H4 (cell line): ENCODE data around the gene PINLYP. TPM values are rescaled to one million over a fixed set of nuclear protein-coding genes. Genes with fewer than 3 reads are reported as not detected.
"Not testable (repeated sequence)": the region's sequence is repeated elsewhere in the genome, so short reads cannot be mapped to it uniquely, and the experiment has no call there.

Experiments used
- DNase-seq: peaks from one replicate; pipeline ENCODE4 v3.0.0-alpha.2; 2015; ENCODE audit warnings: low spot score
- total RNA-seq: library from RNA; depleted of rRNA; stranded (reverse); fragments of >200 nt; shearing (Covaris generic); gene quantifications from 2 replicates; pipeline ENCODE4 v1.2.3, GENCODE V29; 2014

Gene PINLYP
- total RNA-seq, 1 experiment from 2014 or later, result not detected

DNA sequence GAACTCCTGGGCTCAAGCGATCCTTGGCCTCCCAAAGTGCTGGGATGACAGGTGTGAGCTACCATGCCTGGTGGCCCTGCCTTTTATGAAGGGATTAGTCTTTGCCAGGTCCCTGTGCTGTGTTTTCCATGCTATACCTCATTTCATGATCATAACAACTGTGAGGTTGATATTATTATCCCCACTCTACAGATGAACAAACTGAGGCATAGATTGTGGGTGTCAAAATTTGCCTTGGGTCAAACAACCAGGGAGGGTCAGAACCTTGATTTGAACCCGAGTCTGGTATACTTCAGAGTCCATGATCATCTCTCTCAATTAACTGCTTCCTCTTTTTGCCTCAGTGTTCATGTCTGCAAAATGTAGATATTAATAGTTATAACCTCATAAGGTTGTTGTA is 6.9 kb downstream of the PINLYP start:
- no peak for DNase-seq

DNA sequence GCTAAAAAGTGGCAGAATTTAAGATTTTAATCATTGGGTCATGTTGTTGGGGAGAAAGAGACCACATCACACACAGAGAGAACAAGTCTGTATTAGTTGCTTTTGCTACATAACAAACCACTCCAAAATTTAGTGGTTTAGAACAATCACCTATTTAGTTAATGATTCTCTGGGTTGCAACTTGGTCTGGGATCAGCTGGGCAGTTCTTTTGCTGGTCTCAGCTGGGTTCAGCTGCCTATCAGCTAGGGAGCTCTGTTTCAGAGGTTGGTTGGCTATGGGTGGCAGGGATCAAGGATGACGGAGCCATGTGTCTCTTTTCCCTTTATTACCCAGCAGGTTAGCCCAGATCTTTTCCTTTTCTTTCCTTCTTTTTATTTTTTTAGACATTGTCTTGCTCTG is 8.9 kb downstream of the PINLYP start:
- no peak for DNase-seq

GRCh38 chr19:43586346-43586745 is 10.7 kb downstream of the PINLYP start:
- DNase-seq, result no peak

- DNase-seq, result not testable (repeated sequence)
Measured at GRCh38 chr19:43587029-43587428, 11.4 kb downstream of the PINLYP start.

GRCh38 chr19:43589277-43589676 is 13.7 kb downstream of the PINLYP start:
- DNase-seq, result no peak

DNA sequence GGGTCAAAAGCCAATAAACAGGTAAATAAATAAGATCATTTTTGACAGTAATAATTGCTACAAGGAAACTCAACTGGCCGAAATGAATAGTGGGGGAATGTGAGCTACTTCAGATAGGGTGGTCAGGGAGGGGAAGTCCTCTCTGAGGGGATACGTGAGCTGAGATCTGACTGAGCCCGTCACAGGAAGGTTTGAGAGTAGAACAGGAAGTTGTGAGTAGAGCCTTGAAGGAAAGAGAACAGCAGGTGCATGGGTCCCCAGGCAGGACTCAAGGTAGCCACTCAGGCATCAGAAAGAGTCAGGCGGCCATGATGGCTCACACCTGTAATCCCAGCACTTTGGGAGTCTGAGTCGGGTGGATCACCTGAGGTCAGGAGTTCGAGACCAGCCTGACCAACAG is 14.1 kb downstream of the PINLYP start:
- no peak for DNase-seq

DNA sequence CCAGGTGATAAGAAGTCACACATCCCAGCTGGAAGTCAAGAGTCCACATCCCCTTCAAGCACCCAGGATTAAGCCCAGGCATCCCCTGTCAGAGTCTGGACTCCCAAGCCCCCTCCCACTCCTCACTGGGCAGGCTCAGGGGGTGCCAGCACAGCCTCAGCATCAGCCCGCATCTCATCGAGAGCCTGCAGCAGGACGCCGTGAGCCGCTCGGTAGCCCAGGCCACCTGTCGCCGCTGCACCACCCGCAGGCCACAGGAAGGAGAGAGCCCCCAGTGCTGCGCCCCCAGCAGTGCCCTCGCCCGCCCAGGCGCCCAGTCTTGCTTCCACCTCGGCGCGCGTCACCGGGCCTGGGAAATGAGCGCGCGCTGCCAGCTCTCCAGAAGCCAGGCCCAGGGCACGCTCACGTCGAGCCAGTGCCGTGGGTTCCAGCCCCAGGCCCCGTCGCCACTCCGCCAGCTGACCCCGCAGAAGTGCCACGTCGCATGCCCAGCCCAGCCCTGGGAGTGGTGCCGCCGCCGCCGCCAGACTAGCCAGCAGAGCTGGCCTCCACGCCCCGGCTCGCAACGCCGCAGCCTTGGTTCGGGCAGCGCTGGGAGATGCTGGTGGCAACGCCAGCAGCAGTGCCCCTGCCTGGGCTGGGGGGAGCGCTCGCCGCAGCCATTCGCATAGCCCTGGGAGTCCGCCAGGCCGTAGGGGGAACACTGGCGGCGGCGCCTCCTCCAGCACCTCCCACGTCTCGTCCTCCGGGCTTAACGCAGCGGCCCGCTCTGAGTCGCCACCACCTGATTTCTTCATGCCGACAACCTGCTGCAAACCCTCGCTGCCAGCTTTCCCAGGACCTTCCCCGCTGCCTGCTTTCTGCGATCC is 16.5 kb downstream of the PINLYP start:
- no peak for DNase-seq

DNA sequence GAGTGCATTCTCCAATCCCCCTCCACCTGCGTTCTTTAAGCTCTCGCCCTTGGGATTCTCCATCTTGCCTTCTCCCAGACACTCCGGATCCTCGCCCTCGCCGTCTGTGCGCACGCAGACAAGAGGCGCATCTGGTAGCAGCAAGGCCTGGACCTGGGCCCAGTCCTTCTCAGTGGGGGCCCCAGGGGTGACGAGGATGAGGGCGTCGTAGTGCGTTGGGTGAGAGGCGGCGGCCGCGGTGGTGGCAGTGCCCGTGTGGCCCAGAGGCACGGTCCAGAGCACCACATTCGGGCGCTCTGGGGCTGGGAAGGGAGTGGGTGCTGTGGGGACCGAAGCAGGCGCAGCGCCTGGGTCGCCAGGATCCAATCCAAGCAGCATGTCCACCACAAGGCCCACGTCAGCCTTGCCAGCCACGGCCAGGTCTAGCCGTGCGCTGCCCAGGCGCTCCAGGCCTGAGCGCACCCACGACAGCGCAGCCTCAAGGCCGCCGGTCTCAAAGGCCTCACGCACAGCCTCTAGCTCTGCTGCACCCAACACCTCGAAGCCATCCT is 17.3 kb downstream of the PINLYP start:
- no peak for DNase-seq

GRCh38 chr19:43594081-43594697 is 18.6 kb downstream of the PINLYP start:
- no peak for DNase-seq

- no peak for DNase-seq
Measured at GRCh38 chr19:43594710-43595604, 19.4 kb downstream of the PINLYP start.

GRCh38 chr19:43595605-43595998 is 20.0 kb downstream of the PINLYP start:
- no peak for DNase-seq

DNA sequence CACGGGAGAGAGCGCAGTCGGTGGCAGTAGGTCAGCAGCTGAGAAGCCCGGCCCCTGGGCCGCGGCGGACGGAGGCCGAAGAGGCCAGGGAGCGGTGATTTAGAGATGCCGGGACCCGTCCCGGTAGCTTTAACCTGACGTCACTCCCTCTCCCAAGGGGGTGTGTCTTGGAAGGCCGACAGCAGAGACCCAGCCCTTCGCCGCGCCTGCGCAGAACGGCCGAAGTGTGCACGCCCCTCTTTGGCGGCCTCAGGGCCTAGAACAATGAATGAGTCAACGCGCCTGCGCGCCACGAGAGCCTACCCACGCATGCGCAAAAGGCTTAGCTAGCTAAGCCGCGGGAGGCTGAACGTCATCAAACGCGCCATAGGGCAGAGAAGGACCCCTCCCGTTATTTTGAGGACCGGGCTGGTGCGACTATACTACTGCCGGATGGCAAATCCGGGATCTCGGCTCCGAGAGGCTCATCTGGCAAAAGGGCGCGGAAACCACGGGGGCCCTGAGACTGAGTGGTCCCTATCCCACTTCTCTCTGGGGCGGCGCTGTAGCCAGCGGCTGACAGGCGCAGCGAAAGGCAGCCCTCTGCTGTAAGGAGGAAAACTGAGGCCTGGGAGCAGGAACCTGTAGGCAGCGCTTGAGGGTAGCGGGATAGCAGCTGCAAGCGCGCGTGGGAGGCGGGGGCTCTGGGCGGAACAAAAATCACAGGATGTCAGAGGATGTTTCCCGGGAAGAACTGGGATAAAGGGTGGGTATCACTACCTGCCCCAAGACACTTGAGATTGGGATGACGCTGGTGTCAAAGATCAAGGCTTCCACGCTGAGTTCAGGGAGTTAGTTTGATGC is 20.6 kb downstream of the PINLYP start, which contains the start of the genes IRGQ and ZNF576:
Gene IRGQ, minus strand, starts transcription at position 136 of the 843 bp plus-strand sequence. CDS start 796 bp downstream, outside the sequence.
Gene ZNF576, plus strand, starts transcription at position 597 of the 843 bp plus-strand sequence. CDS start 514 bp downstream, outside the sequence.
- DNase-seq, result peak; percentile 100

DNA sequence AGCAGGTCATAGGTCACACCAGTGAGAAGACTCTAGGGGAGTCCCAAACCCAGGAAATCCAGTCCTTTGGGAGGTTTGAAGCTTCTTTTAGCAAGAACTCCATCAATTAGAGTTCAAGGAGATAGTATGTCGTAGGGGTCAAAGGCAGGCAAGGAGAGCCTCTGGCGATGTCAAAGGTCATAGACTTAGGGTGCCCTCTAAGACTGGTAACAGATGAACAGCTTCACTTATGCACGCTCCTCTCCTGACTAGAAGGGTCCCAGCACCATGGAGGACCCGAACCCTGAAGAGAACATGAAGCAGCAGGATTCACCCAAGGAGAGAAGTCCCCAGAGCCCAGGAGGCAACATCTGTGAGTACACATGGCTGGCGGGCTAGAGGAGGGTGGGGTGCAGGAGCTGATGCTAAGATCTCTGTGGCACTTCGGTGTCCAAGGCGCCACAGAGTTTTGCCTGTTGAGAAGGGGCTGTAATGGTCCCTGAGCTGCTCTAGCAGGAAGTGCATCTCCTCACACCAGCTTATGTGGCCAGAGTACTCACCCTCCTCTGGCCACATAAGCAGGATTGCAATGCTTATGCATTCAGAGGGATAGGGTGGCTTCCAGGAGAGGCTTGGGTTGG is 21.4 kb downstream of the PINLYP start:
- DNase-seq, result no peak

DNA sequence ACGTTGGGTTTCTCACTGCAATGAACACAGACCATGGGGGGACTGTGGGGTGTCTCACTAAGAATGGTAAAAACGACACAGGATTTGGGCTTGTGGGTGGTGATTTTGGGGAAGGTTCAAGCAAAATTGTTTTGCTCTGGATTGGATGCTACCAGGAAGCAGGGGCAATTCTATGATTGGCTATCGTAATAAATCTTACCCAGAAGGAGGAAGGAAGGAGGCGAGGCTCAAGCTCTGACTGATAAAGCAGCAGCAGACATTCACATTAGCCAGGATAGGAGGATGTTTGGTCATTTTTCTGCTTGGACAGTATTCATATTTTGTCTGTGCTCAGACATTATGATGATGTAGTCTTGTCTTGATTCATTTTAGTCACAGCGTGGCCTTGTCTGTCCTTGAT is 22.3 kb downstream of the PINLYP start:
- DNase-seq, result no peak

GRCh38 chr19:43598445-43599240 is 23.0 kb downstream of the PINLYP start:
- DNase-seq, result no peak

- no peak for DNase-seq
Measured at GRCh38 chr19:43599635-43600295, 24.2 kb downstream of the PINLYP start.

DNA sequence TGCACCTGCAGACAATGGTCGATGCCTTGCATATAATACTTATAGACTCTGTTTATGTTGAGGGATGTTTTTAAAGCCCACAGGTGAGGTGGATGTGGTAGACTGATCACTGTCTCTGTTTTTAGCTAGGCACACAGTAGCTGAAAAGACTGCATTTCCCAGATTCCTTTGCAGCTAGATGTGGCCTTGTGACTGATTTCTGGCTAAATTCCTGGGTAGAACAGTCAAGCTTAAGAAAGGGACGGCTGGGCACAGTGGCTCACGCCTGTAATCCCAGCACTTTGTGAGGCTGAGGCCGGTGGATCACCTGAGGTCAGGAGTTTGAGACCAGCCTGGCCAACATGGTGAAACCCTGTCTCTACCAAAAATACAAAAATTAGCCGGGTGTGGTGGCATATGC is 24.7 kb downstream of the PINLYP start:
- DNase-seq, result not testable (repeated sequence)

DNA sequence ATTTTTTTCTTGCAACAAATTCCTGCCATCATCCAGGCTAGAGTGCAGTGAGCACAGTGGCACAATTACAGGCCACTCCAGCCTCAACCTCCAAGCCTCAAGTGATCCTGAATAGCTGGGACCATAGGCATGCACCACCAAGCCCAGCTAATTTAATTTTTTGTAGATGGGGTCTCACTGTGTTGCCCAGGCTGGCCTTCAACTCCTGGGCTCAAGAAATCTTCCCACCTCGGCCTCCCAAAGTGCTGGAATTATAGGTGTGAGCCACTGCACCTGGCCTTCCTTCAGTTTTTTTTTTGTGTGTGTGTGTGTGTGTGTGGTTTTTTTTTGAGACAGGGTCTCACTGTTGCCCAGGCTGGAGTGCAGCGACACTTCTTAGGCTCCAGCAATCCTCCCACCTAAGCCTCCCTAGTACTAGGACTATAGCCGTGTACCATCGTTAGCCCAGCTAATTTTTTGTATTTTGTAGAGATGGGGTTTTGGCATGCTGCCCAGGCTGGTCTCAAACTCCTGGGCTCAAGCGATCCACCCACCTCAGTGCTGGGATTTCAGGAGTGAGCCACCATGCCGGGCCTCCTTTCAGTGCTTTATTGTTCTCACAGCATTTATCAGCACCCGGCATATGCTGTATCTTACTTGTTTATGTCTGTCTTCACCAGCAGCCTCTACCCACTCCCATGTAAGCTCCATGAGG is 30.4 kb downstream of the PINLYP start:
- no peak for DNase-seq
